ENCODE data around the gene HSBP1L1.

Gene HSBP1L1

GRCh38 chr18:79941473-79942119 lies 22.8 kb upstream of the HSBP1L1 start:
- H3K4me3 ChIP-seq (ENCODE audit: insufficient read depth, low read length, poor library complexity, severe bottlenecking) = no peak overlapping the region
- H3K9me3 ChIP-seq (ENCODE audit: insufficient read depth, low read length) = no peaks in the 10 kb centered on the region
- H3K4me2 ChIP-seq (ENCODE audit: low read depth, low read length, poor library complexity, severe bottlenecking) = no peak overlapping the region
- H3K79me2 ChIP-seq (ENCODE audit: insufficient read depth, low read length) = peaks cover 21% of the 10 kb centered on the region; the same call in 1 of the 2 replicates
- H3K36me3 ChIP-seq (ENCODE audit: low read length) = no peaks in the 10 kb centered on the region
- no peak overlapping the region for H3K27ac ChIP-seq (ENCODE audit: low read depth, low read length)
- H3F3A ChIP-seq (ENCODE audit: insufficient read depth) = no peaks in the 10 kb centered on the region
- no peaks in the 10 kb centered on the region for H3K27me3 ChIP-seq (ENCODE audit: low read length)
- H2AFZ ChIP-seq (ENCODE audit: low read depth, low read length, severe bottlenecking) = no peak overlapping the region
- no peaks in the 10 kb centered on the region for H3K9me2 ChIP-seq (replicated peaks; ENCODE audit: insufficient read depth, low read length)
- H3K9ac ChIP-seq (ENCODE audit: low read length) = no peak overlapping the region
- H4K20me1 ChIP-seq (ENCODE audit: low read depth, low read length) = no peaks in the 10 kb centered on the region
- no peak for TF ChIP-seq CTCF (IDR thresholded peaks at IDR 0.05; ENCODE audit: insufficient read depth, low read length, poor library complexity, severe bottlenecking)
- no peak for TF ChIP-seq EZH2phosphoT487 (conservative IDR thresholded peaks at IDR 0.05; ENCODE audit: low read length)

GRCh38 chr18:79942211-79942610 lies 22.2 kb upstream of the HSBP1L1 start:
- no peak for TF ChIP-seq EZH2phosphoT487 (conservative IDR thresholded peaks at IDR 0.05; ENCODE audit: low read length)
- TF ChIP-seq CTCF (IDR thresholded peaks at IDR 0.05; ENCODE audit: insufficient read depth, low read length, poor library complexity, severe bottlenecking) = no peak
- H3K79me2 ChIP-seq (ENCODE audit: insufficient read depth, low read length) = peaks cover 18% of the 10 kb centered on the region; the same call in 1 of the 2 replicates

GRCh38 chr18:79942786-79943607 lies 21.4 kb upstream of the HSBP1L1 start:
- Histone ChIP-seq H3K27ac (ENCODE audit: low read depth, low read length) (no peak overlapping the region), H3K36me3 (ENCODE audit: low read length) (no peaks in the 10 kb centered on the region), H3K79me2 (ENCODE audit: insufficient read depth, low read length) (peaks cover 11% of the 10 kb centered on the region; the same call in 1 of the 2 replicates), H4K20me1 (ENCODE audit: low read depth, low read length) (no peaks in the 10 kb centered on the region), H3K4me3 (ENCODE audit: insufficient read depth, low read length, poor library complexity, severe bottlenecking) (no peak overlapping the region), H3K9ac (ENCODE audit: low read length) (no peak overlapping the region), H3K27me3 (ENCODE audit: low read length) (no peaks in the 10 kb centered on the region), H3K4me2 (ENCODE audit: low read depth, low read length, poor library complexity, severe bottlenecking) (no peak overlapping the region), H3K9me2 (replicated peaks; ENCODE audit: insufficient read depth, low read length) (no peaks in the 10 kb centered on the region), H3F3A (ENCODE audit: insufficient read depth) (no peaks in the 10 kb centered on the region), H2AFZ (ENCODE audit: low read depth, low read length, severe bottlenecking) (no peak overlapping the region), H3K9me3 (ENCODE audit: insufficient read depth, low read length) (no peaks in the 10 kb centered on the region)
- no peak for TF ChIP-seq EZH2phosphoT487 (conservative IDR thresholded peaks at IDR 0.05; ENCODE audit: low read length)
- TF ChIP-seq CTCF (IDR thresholded peaks at IDR 0.05; ENCODE audit: insufficient read depth, low read length, poor library complexity, severe bottlenecking) = no peak

More at GRCh38 chr18:79942211-79942610, 22.2 kb upstream of the HSBP1L1 start:
- Histone ChIP-seq H3K9me2 (replicated peaks; ENCODE audit: insufficient read depth, low read length) (no peaks in the 10 kb centered on the region), H3K27ac (ENCODE audit: low read depth, low read length) (no peak overlapping the region), H3K9ac (ENCODE audit: low read length) (no peak overlapping the region), H3F3A (ENCODE audit: insufficient read depth) (no peaks in the 10 kb centered on the region), H3K4me2 (ENCODE audit: low read depth, low read length, poor library complexity, severe bottlenecking) (no peak overlapping the region), H3K9me3 (ENCODE audit: insufficient read depth, low read length) (no peaks in the 10 kb centered on the region), H3K36me3 (ENCODE audit: low read length) (no peaks in the 10 kb centered on the region), H3K4me3 (ENCODE audit: insufficient read depth, low read length, poor library complexity, severe bottlenecking) (no peak overlapping the region), H2AFZ (ENCODE audit: low read depth, low read length, severe bottlenecking) (no peak overlapping the region), H4K20me1 (ENCODE audit: low read depth, low read length) (no peaks in the 10 kb centered on the region), H3K27me3 (ENCODE audit: low read length) (no peaks in the 10 kb centered on the region)

Data from SU-DHL-6 (cell line).